ENCODE measurements around the gene PDIK1L.

The PDIK1L gene

GRCh38 chr1:26125946-26126320 lies 14.3 kb downstream of the PDIK1L start:
- DNase-seq: no peak
- no peak for ATAC-seq
- Mint-ChIP-seq H3K4me1 (peaks cover 63% of the 10 kb centered on the region), H3K9me3 (no peaks in the 10 kb centered on the region), H3K4me3 (peak overlapping the region; percentile 81 to 88), H3K27me3 (no peaks in the 10 kb centered on the region), H3K27ac (peak overlapping the region; percentile 98 to 99)

DNA sequence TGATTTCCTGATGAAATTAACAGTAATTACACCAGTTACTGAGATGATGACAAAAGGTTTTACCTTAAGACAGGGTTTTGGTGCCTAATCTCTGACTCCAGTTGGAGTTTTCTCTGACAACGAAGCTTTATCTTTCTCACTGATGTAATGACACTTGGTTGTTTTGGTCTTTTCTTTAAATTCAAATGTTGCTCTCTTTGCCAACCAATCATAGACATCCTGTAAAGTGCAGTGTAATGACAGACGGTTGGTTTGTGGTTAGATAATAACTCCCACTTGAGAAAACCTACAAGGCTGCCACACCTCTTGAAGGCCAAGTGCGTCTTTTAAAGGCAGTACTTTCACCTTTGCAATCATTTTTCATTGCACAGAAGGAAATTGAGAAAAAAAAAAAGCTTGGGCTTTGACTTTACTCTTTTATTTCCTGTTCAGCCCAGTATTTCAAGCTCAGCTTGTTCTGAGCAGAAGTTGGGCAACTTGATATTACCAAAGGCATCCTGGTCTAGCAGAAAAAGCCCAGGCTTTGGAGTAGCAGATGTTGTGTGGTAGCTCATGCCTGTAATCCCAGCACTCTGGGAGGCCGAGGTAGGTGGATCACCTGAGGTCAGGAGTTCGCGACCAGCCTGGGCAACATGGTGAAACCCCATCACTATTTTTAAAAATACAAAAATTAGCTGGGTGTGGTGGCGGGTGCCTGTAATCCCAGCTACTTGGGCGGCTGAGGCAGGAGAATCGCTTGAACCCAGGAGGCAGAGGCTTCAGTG lies 14.9 kb downstream of the PDIK1L start:
- ATAC-seq (peak; percentile 98), DNase-seq (peak; percentile 56 to 67)
- no peaks in the 10 kb centered on the region for H3K27me3 Mint-ChIP-seq
- H3K9me3 Mint-ChIP-seq: no peaks in the 10 kb centered on the region
- peak overlapping the region; percentile 81 to 88 for H3K4me3 Mint-ChIP-seq
- H3K27ac Mint-ChIP-seq: peak overlapping the region; percentile 98 to 99
- H3K4me1 Mint-ChIP-seq: peaks cover 68% of the 10 kb centered on the region

DNA sequence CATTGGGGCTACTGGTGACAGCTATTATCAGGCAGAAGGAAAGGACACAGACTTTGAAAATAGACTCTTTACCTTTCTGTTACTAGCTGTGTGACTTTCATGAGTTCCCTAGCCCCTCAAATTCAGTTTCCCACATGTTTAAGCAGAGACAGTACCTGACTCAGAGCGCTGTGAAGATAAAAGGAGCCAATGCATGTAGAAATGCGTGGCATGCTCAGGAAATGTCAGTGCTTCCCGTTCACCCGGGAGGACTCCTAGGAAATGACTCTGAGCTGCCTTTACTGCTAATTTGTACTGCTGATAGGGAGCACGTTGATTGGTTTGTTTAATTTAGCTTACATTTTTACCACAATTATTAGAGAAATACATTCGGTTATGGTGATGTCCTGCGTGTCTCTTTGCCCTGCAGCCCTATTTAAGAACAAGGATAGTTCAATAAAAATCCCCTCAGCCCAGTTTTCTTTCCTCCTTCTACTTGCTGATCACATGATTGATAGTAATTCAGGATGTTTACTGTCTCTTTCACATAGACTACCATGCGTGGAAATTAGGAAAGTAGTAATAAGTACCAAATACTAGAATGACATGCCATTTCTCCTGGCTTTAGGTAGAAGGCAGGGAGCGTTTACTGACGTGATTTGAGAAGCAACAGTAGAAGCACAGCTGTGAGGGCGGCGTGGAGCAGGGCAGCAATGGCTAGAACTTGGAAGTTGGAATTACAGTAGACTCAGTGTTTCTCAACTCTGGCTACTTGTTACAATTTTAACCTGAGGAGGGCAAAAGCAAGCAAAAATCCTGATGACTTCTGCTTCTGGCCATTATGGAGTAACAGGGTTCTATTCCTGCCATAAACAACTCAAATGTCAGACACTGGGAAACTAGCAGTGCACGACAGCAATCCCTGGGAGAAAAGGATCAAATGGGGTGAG lies 15.9 kb downstream of the PDIK1L start:
- H3K27ac Mint-ChIP-seq: peak overlapping the region; percentile 86 to 99
- peaks cover 67% of the 10 kb centered on the region for H3K4me1 Mint-ChIP-seq
- H3K27me3 Mint-ChIP-seq: no peaks in the 10 kb centered on the region
- no peaks in the 10 kb centered on the region for H3K9me3 Mint-ChIP-seq
- H3K4me3 Mint-ChIP-seq: peak overlapping the region; percentile 34 to 88
- DNase-seq (no peak), ATAC-seq (no peak)

GRCh38 chr1:26129778-26130177 lies 18.2 kb downstream of the PDIK1L start:
- Mint-ChIP-seq H3K27me3 (no peaks in the 10 kb centered on the region), H3K4me1 (peaks cover 61% of the 10 kb centered on the region), H3K27ac (no peak overlapping the region), H3K4me3 (no peak overlapping the region), H3K9me3 (no peaks in the 10 kb centered on the region)
- no peak for DNase-seq
- no peak for ATAC-seq

GRCh38 chr1:26130695-26131094 lies 19.1 kb downstream of the PDIK1L start:
- H3K27me3 Mint-ChIP-seq: no peaks in the 10 kb centered on the region
- peaks cover 55% of the 10 kb centered on the region for H3K4me1 Mint-ChIP-seq
- ATAC-seq (no peak), DNase-seq (no peak)
- H3K4me3 Mint-ChIP-seq: no peak overlapping the region
- no peaks in the 10 kb centered on the region for H3K9me3 Mint-ChIP-seq
- no peak overlapping the region for H3K27ac Mint-ChIP-seq

GRCh38 chr1:26132128-26132833 lies 20.7 kb downstream of the PDIK1L start:
- no peak for ATAC-seq
- H3K27me3 Mint-ChIP-seq: no peaks in the 10 kb centered on the region

DNA sequence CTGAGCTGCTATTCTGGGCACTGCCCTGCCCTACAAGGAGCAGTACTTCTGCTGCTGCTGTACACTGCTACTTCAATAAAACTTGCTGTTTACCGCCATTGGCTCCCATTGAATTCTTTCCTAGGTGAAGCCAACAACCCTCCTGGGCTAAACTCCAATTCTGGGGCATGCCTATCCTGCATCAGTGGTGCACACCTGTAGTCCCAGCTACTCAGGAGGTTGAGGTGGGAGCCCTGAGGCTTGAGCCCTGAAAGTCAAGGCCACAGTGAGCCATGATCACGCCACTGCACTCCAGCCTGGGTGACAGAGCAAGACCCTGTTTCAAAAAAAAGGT lies 21.2 kb downstream of the PDIK1L start:
- no peak overlapping the region for H3K27ac Mint-ChIP-seq
- DNase-seq (no peak), ATAC-seq (no peak)
- peaks cover 35% of the 10 kb centered on the region for H3K4me1 Mint-ChIP-seq
- no peaks in the 10 kb centered on the region for H3K27me3 Mint-ChIP-seq
- no peak overlapping the region for H3K4me3 Mint-ChIP-seq
- H3K9me3 Mint-ChIP-seq: no peaks in the 10 kb centered on the region

More at GRCh38 chr1:26132128-26132833, 20.7 kb downstream of the PDIK1L start:
- Mint-ChIP-seq H3K4me1 (peaks cover 41% of the 10 kb centered on the region), H3K4me3 (no peak overlapping the region), H3K9me3 (no peaks in the 10 kb centered on the region), H3K27ac (peak overlapping the region in 1 of 2 donors; percentile 37)
- DNase-seq: no peak

- DNase-seq (no peak), ATAC-seq (no peak)
- H3K4me3 Mint-ChIP-seq: no peak overlapping the region
- no peaks in the 10 kb centered on the region for H3K9me3 Mint-ChIP-seq
- H3K4me1 Mint-ChIP-seq: peaks cover 35% of the 10 kb centered on the region
- H3K27me3 Mint-ChIP-seq: no peaks in the 10 kb centered on the region
- H3K27ac Mint-ChIP-seq: no peak overlapping the region
These were observed 22.8 kb downstream of the PDIK1L start for GRCh38 chr1:26134466-26134865.

- ATAC-seq (no peak), DNase-seq (no peak)
- no peaks in the 10 kb centered on the region for H3K9me3 Mint-ChIP-seq
- H3K4me3 Mint-ChIP-seq: peak overlapping the region in 1 of 2 donors; percentile 21
- H3K27ac Mint-ChIP-seq: peak overlapping the region in 1 of 2 donors; percentile 78
- no peaks in the 10 kb centered on the region for H3K27me3 Mint-ChIP-seq
- peaks cover 17% of the 10 kb centered on the region for H3K4me1 Mint-ChIP-seq
These were observed 27.4 kb downstream of the PDIK1L start for GRCh38 chr1:26138974-26139558.

- DNase-seq (no peak), ATAC-seq (no peak)
- H3K27ac Mint-ChIP-seq: peak overlapping the region in 1 of 2 donors; percentile 40
- H3K4me1 Mint-ChIP-seq: peaks cover 23% of the 10 kb centered on the region
- H3K9me3 Mint-ChIP-seq: no peaks in the 10 kb centered on the region
- H3K4me3 Mint-ChIP-seq: no peak overlapping the region
- peaks cover 6% of the 10 kb centered on the region for H3K27me3 Mint-ChIP-seq
These were observed 30.5 kb downstream of the PDIK1L start for GRCh38 chr1:26142159-26142558.

- H3K9me3 Mint-ChIP-seq: no peaks in the 10 kb centered on the region
- peaks cover 6% of the 10 kb centered on the region for H3K4me1 Mint-ChIP-seq
- H3K4me3 Mint-ChIP-seq: peak overlapping the region in 1 of 2 donors; percentile 52
- H3K27ac Mint-ChIP-seq: no peak overlapping the region
- H3K27me3 Mint-ChIP-seq: peaks cover 12% of the 10 kb centered on the region
- DNase-seq (peak; percentile 59 to 71), ATAC-seq (peak; percentile 81)
These were observed 33.7 kb downstream of the PDIK1L start for GRCh38 chr1:26145041-26145959.

- Mint-ChIP-seq H3K4me1 (peaks cover 6% of the 10 kb centered on the region), H3K9me3 (no peaks in the 10 kb centered on the region), H3K27me3 (peaks cover 12% of the 10 kb centered on the region), H3K27ac (no peak overlapping the region), H3K4me3 (no peak overlapping the region)
- no peak for DNase-seq
- ATAC-seq: no peak
These were observed 34.3 kb downstream of the PDIK1L start for GRCh38 chr1:26145960-26146294.

DNA sequence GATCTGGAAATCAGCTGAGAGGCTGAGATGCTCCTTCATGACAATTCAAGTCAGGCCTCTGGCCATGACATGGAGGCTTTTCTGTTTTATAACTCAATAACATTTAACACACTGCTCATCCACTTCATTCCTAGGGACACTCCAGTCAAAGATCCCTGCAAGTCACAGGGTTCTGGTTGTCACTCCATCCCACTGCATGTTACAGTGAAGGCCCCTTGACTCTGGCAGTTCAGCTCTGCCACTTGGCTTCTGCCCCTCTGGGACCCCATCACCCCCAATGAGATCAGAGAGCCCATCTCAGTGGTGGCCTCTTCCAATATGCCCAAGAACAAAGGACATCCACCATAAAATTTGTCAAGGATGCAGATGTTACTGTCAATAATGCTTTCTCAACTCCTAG lies 37.3 kb downstream of the PDIK1L start:
- ATAC-seq (no peak), DNase-seq (no peak)
- H3K27me3 Mint-ChIP-seq: peaks cover 12% of the 10 kb centered on the region
- H3K27ac Mint-ChIP-seq: no peak overlapping the region
- no peak overlapping the region for H3K4me3 Mint-ChIP-seq
- H3K9me3 Mint-ChIP-seq: no peaks in the 10 kb centered on the region
- H3K4me1 Mint-ChIP-seq: peaks cover 6% of the 10 kb centered on the region

- Mint-ChIP-seq H3K9me3 (no peaks in the 10 kb centered on the region), H3K4me3 (no peak overlapping the region), H3K4me1 (no peaks in the 10 kb centered on the region), H3K27me3 (peaks cover 41% of the 10 kb centered on the region), H3K27ac (no peak overlapping the region)
- ATAC-seq: no peak
- DNase-seq: no peak
These were observed 42.4 kb downstream of the PDIK1L start for GRCh38 chr1:26153966-26154532.
